ENCODE measurements around the gene STK32C.

The STK32C gene

GRCh38 chr10:132173185-132173584 lies 134.6 kb downstream of the STK32C start:
- H3K27ac ChIP-seq: no peak overlapping the region
- TF ChIP-seq ZFX (IDR thresholded peaks at IDR 0.05; ENCODE audit: borderline replicate concordance): no peak
- TF ChIP-seq CTCF (IDR thresholded peaks at IDR 0.05): no peak

GRCh38 chr10:132172091-132173066 lies 135.4 kb downstream of the STK32C start:
- H3K27ac ChIP-seq: no peak overlapping the region
- no peak for TF ChIP-seq CTCF (IDR thresholded peaks at IDR 0.05)
- no peak for TF ChIP-seq ZFX (IDR thresholded peaks at IDR 0.05; ENCODE audit: borderline replicate concordance)

- no peak overlapping the region for H3K27ac ChIP-seq
- TF ChIP-seq ZFX (IDR thresholded peaks at IDR 0.05; ENCODE audit: borderline replicate concordance) (no peak), CTCF (IDR thresholded peaks at IDR 0.05) (no peak)
These were observed 137.0 kb downstream of the STK32C start for GRCh38 chr10:132170561-132171361.

- TF ChIP-seq ZFX (IDR thresholded peaks at IDR 0.05; ENCODE audit: borderline replicate concordance) (no peak), CTCF (IDR thresholded peaks at IDR 0.05) (no peak)
- H3K27ac ChIP-seq: no peak overlapping the region
These were observed 137.8 kb downstream of the STK32C start for GRCh38 chr10:132169766-132170560.

- no peak overlapping the region for H3K27ac ChIP-seq
- TF ChIP-seq ZFX (IDR thresholded peaks at IDR 0.05; ENCODE audit: borderline replicate concordance) (no peak), CTCF (IDR thresholded peaks at IDR 0.05) (no peak)
These were observed 138.6 kb downstream of the STK32C start for GRCh38 chr10:132169031-132169765.

GRCh38 chr10:132168571-132169030 lies 139.1 kb downstream of the STK32C start:
- no peak for TF ChIP-seq CTCF (IDR thresholded peaks at IDR 0.05)
- no peak for TF ChIP-seq ZFX (IDR thresholded peaks at IDR 0.05; ENCODE audit: borderline replicate concordance)
- H3K27ac ChIP-seq: no peak overlapping the region

Measured in 22Rv1 (cell line).